Mammary epithelial cell (primary cell): ENCODE measurements around the gene SGF29.
"Not testable (repeated sequence)": the region's sequence is repeated elsewhere in the genome, so short reads cannot be mapped to it uniquely, and the experiment has no call there.

ENCODE experiments used
- EZH2 ChIP-seq: IDR thresholded peaks from 2 replicates; pipeline ENCODE4 v1.6.1; 2012; ENCODE audit warnings: low read length, inconsistent platforms, borderline replicate concordance
- TF ChIP-seq, protein P1 (sequence below), 2 donors: IDR thresholded peaks in 1 of 2; conservative IDR thresholded peaks in 1 of 2; 2 replicates each; pipeline ENCODE4 v1.5.1; 2011 to 2012; ENCODE audit warnings: inconsistent platforms in 2 of 2, low read length in 2 of 2, mild to moderate bottlenecking in 2 of 2, control low read depth in 1 of 2, low read depth in 1 of 2; ENCODE audit not compliant: insufficient read depth in 1 of 2; ENCODE audit errors: extremely low read depth in 1 of 2

GRCh38 chr16:28620316-28620715 lies 66.6 kb downstream of the SGF29 start:
- TF ChIP-seq, protein P1, sequence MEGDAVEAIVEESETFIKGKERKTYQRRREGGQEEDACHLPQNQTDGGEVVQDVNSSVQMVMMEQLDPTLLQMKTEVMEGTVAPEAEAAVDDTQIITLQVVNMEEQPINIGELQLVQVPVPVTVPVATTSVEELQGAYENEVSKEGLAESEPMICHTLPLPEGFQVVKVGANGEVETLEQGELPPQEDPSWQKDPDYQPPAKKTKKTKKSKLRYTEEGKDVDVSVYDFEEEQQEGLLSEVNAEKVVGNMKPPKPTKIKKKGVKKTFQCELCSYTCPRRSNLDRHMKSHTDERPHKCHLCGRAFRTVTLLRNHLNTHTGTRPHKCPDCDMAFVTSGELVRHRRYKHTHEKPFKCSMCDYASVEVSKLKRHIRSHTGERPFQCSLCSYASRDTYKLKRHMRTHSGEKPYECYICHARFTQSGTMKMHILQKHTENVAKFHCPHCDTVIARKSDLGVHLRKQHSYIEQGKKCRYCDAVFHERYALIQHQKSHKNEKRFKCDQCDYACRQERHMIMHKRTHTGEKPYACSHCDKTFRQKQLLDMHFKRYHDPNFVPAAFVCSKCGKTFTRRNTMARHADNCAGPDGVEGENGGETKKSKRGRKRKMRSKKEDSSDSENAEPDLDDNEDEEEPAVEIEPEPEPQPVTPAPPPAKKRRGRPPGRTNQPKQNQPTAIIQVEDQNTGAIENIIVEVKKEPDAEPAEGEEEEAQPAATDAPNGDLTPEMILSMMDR (conservative IDR thresholded peaks at IDR 0.05 in 1 of 2, IDR thresholded peaks at IDR 0.05 in 1 of 2; ENCODE audit: extremely low read depth in 1 of 2, insufficient read depth in 1 of 2, low read depth in 1 of 2, low read length in 2 of 2) = not testable (repeated sequence)
- not testable (repeated sequence) for TF ChIP-seq EZH2
